Fibroblast of skin of left quadriceps (primary cell): Measurements from ENCODE around the gene RPS25.
"Not testable (repeated sequence)": the region's sequence is repeated elsewhere in the genome, so short reads cannot be mapped to it uniquely, and the experiment has no call there.

ENCODE experiments used
- DNase-seq, 2 experiments: peaks; one replicate each; pipeline ENCODE4 v3.0.0-alpha.2; 2013; ENCODE audit warnings: low read depth in 2 of 2

Gene RPS25

GRCh38 chr11:119016216-119017009 is 1.7 kb downstream of the RPS25 start:
- DNase-seq: no peak

GRCh38 chr11:119015054-119015611 is 3.0 kb downstream of the RPS25 start:
- no peak for DNase-seq

- DNase-seq: no peak
These were observed 3.8 kb downstream of the RPS25 start for GRCh38 chr11:119014209-119014924.

- DNase-seq: no peak
These were observed 5.4 kb downstream of the RPS25 start for GRCh38 chr11:119012629-119013170.

GRCh38 chr11:119011476-119012053 is 6.6 kb downstream of the RPS25 start:
- no peak for DNase-seq

- DNase-seq: no peak
These were observed 11.5 kb downstream of the RPS25 start for GRCh38 chr11:119006656-119007055.

GRCh38 chr11:119000906-119001305 is 17.2 kb downstream of the RPS25 start:
- DNase-seq: no peak

- DNase-seq: no peak
These were observed 19.3 kb downstream of the RPS25 start for GRCh38 chr11:118998822-118999221.

- no peak for DNase-seq
These were observed 19.8 kb downstream of the RPS25 start for GRCh38 chr11:118998388-118998717.

GRCh38 chr11:118997627-118998387 is 20.3 kb downstream of the RPS25 start, which contains the start of gene CENATAC:
CENATAC (plus strand) TSS chr11:118998138; CDS start chr11:118998198, 60 bp downstream.
- DNase-seq: peak; percentile 63 to 66

GRCh38 chr11:118996926-118997626 is 21.1 kb downstream of the RPS25 start:
- no peak for DNase-seq

- DNase-seq: not testable (repeated sequence)
These were observed 26.6 kb downstream of the RPS25 start for GRCh38 chr11:118991486-118992038.

- DNase-seq: no peak
These were observed 29.9 kb downstream of the RPS25 start for GRCh38 chr11:118988280-118988679.

- no peak for DNase-seq
These were observed 33.3 kb downstream of the RPS25 start for GRCh38 chr11:118984825-118985224.

GRCh38 chr11:118984337-118984736 is 33.8 kb downstream of the RPS25 start:
- not testable (repeated sequence) for DNase-seq

- no peak for DNase-seq
These were observed 37.8 kb downstream of the RPS25 start for GRCh38 chr11:118980191-118980881.

GRCh38 chr11:118979434-118979833 is 38.7 kb downstream of the RPS25 start:
- DNase-seq: no peak

- DNase-seq: no peak
These were observed 42.1 kb downstream of the RPS25 start for GRCh38 chr11:118975771-118976709.

GRCh38 chr11:118973985-118974384 is 44.2 kb downstream of the RPS25 start:
- no peak for DNase-seq
